BLaER1 (cell line): Measurements from ENCODE around the gene RRP7A.
"Not testable (repeated sequence)": the region's sequence is repeated elsewhere in the genome, so short reads cannot be mapped to it uniquely, and the experiment has no call there.

ENCODE experiments used
- H3K27ac ChIP-seq: shearing (Covaris generic); formaldehyde crosslinking; 2 replicates; pipeline ENCODE4 v1.8.1; 2022
- H3K27me3 ChIP-seq: shearing (Covaris generic); formaldehyde crosslinking; 2 replicates; pipeline ENCODE4 v1.8.1; 2022
- H3K36me3 ChIP-seq: shearing (Covaris generic); formaldehyde crosslinking; 2 replicates; pipeline ENCODE4 v1.8.1; 2022
- H3K4me1 ChIP-seq: shearing (Covaris generic); formaldehyde crosslinking; 2 replicates; pipeline ENCODE4 v1.8.1; 2022
- H3K4me2 ChIP-seq: shearing (Covaris generic); formaldehyde crosslinking; 2 replicates; pipeline ENCODE4 v1.8.1; 2022
- H3K4me3 ChIP-seq: shearing (Covaris generic); formaldehyde crosslinking; 2 replicates; pipeline ENCODE4 v1.8.1; 2022
- H3K9ac ChIP-seq: shearing (Covaris generic); formaldehyde crosslinking; 2 replicates; pipeline ENCODE4 v1.8.1; 2022
- H3K9me3 ChIP-seq: shearing (Covaris generic); formaldehyde crosslinking; 2 replicates; pipeline ENCODE4 v1.8.1; 2022
- H4K20me1 ChIP-seq: shearing (Covaris generic); formaldehyde crosslinking; 2 replicates; pipeline ENCODE4 v1.8.1; 2022
- Cebpa-rat ChIP-seq: shearing (Covaris generic); IDR thresholded peaks from 2 replicates; pipeline ENCODE4 v1.8.1; 2022

RRP7A gene

DNA sequence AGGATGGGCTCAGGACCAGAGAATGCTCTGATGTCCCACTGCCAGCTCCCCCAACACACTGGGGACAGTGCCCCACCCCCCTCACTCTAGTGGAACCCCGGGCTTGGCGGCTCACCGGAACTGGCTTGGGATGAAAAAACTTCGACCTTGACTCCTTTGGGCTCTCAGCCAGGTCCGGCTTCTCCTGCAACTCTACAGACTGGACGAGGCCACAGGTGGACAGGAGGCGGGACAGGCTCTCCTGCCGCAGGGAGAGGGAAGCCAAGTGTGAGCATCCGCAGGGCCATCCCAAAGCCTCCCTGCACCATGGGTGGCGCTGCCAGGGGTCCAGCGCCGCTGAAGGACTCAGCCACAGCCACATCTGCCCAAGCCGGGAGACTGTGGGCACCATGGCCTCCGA is 3.7 kb downstream of the RRP7A start:
- Histone ChIP-seq H3K4me3 (no peak overlapping the region), H3K36me3 (peaks cover 63% of the 10 kb centered on the region), H4K20me1 (peaks cover 60% of the 10 kb centered on the region), H3K27ac (no peak overlapping the region), H3K4me2 (no peak overlapping the region), H3K9ac (no peak overlapping the region), H3K27me3 (no peaks in the 10 kb centered on the region), H3K9me3 (no peaks in the 10 kb centered on the region), H3K4me1 (peaks cover 29% of the 10 kb centered on the region)
- TF ChIP-seq Cebpa-rat = no peak

- peaks cover 67% of the 10 kb centered on the region for H3K36me3 ChIP-seq
- peaks cover 23% of the 10 kb centered on the region for H3K4me1 ChIP-seq
- H3K4me3 ChIP-seq, H3K9me3 ChIP-seq, H3K9ac ChIP-seq, H3K4me2 ChIP-seq, H3K27me3 ChIP-seq, H3K27ac ChIP-seq: not testable (repeated sequence)
- H4K20me1 ChIP-seq = peaks cover 66% of the 10 kb centered on the region
Observed at GRCh38 chr22:42515304-42515703, 4.3 kb downstream of the RRP7A start.

DNA sequence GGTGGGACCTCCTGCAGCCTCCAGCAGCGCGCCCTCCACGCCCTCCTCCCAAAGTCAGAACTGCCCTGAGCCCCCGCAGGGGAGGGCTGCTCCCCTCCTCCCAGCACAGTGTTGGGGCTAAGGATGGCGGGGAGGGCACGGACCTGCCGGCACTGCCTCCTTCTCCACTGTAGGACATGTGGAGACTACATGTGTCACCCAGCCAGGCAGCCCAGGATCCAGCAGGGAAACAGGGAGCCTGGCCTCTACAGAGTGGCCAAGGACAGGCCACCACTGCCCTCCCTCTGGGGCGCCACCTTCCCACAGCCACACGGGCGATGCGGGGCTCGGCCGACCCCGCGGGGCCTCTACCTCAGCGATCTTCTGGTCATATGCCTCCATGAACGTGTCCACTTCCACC is 5.3 kb downstream of the RRP7A start:
- H3K27me3 ChIP-seq, H3K4me3 ChIP-seq, H3K27ac ChIP-seq, H3K4me2 ChIP-seq, H3K9ac ChIP-seq, H3K9me3 ChIP-seq: not testable (repeated sequence)
- peaks cover 18% of the 10 kb centered on the region for H3K4me1 ChIP-seq
- peaks cover 67% of the 10 kb centered on the region for H4K20me1 ChIP-seq
- H3K36me3 ChIP-seq = peaks cover 67% of the 10 kb centered on the region

DNA sequence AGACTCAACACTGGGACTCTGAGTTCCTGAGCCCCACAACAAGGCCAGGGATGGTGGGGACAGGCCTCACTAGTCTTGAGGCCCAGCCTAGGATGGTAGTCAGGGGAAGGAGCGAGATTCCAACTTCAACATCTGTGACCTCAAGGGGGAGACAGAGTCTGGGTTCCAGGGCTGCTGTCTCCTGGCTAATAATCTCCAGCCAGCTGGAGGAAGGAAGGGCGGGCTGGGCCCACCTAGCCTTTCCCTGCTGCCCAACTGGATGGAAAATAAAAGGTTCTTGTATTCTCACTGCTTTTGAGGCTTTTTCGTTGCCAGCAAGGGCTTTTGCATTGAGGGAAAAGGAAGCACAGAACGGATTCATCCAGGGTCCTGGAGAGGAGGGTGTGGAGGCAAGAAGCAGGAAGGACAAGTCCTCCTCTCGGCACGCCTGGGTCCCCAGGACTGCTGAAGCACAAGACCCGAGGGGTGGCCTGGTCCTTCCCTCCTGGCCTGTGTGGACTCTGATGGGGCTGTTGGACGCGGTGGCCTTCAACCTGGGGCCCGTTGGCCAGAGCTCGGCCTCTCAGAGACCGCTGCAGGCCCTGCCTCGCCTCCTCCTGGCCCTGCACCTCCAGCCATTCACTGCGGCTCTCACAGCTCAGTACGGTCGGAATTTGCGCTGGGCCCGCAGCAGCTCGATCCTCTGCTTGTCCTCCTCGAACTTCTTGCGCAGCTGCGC is 7.2 kb downstream of the RRP7A start:
- not testable (repeated sequence) for H3K4me2 ChIP-seq, H3K27me3 ChIP-seq, H3K9me3 ChIP-seq, H3K4me1 ChIP-seq, H3K4me3 ChIP-seq, H3K27ac ChIP-seq, H3K9ac ChIP-seq
- peaks cover 62% of the 10 kb centered on the region for H3K36me3 ChIP-seq
- H4K20me1 ChIP-seq = peaks cover 61% of the 10 kb centered on the region

- Histone ChIP-seq H3K4me3 (no peak overlapping the region), H3K27ac (no peak overlapping the region), H3K9ac (no peak overlapping the region), H3K4me1 (peaks cover 6% of the 10 kb centered on the region; the same call in 1 of the 2 replicates), H3K27me3 (no peaks in the 10 kb centered on the region), H3K4me2 (no peak overlapping the region), H3K36me3 (peaks cover 53% of the 10 kb centered on the region), H4K20me1 (peaks cover 52% of the 10 kb centered on the region), H3K9me3 (no peaks in the 10 kb centered on the region)
- no peak for TF ChIP-seq Cebpa-rat
Observed at GRCh38 chr22:42511401-42511891, 8.2 kb downstream of the RRP7A start.

GRCh38 chr22:42509548-42509947 is 10.0 kb downstream of the RRP7A start:
- TF ChIP-seq Cebpa-rat = no peak
- Histone ChIP-seq H3K36me3 (peaks cover 36% of the 10 kb centered on the region), H3K27me3 (no peaks in the 10 kb centered on the region), H3K4me2 (no peak overlapping the region), H4K20me1 (peaks cover 35% of the 10 kb centered on the region), H3K27ac (no peak overlapping the region), H3K4me3 (no peak overlapping the region), H3K9me3 (no peaks in the 10 kb centered on the region), H3K9ac (no peak overlapping the region), H3K4me1 (no peaks in the 10 kb centered on the region)

DNA sequence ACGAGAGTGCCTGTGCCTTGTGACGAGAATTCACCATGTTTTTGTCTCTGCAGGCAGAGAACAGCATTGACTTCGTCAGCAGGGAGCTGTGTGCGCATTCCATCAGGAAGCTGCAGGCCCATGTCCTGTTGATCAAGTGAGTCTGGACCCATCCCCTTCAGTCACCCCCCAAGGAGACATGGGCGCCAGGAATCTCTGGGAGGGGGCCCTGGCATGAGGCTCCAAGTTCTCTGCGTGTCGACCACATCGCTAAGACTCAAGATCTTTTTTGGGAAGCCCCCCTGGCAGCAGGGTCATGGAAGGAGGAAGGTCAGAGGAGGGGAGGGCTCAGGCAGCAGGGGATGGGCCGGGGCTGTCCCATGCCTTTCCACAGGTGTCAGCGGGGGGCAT is 10.6 kb downstream of the RRP7A start:
- H3K4me1 ChIP-seq, H3K4me3 ChIP-seq, H3K4me2 ChIP-seq, H3K27ac ChIP-seq, H3K9me3 ChIP-seq, H3K27me3 ChIP-seq, H3K9ac ChIP-seq: not testable (repeated sequence)
- H4K20me1 ChIP-seq = peaks cover 29% of the 10 kb centered on the region
- H3K36me3 ChIP-seq = peaks cover 30% of the 10 kb centered on the region

- not testable (repeated sequence) for H3K4me1 ChIP-seq, H3K4me2 ChIP-seq, H3K9me3 ChIP-seq, H3K27ac ChIP-seq, H3K9ac ChIP-seq, H3K27me3 ChIP-seq, H3K4me3 ChIP-seq
- peaks cover 25% of the 10 kb centered on the region for H4K20me1 ChIP-seq
- H3K36me3 ChIP-seq = peaks cover 25% of the 10 kb centered on the region
Observed at GRCh38 chr22:42508327-42508974, 11.1 kb downstream of the RRP7A start.

DNA sequence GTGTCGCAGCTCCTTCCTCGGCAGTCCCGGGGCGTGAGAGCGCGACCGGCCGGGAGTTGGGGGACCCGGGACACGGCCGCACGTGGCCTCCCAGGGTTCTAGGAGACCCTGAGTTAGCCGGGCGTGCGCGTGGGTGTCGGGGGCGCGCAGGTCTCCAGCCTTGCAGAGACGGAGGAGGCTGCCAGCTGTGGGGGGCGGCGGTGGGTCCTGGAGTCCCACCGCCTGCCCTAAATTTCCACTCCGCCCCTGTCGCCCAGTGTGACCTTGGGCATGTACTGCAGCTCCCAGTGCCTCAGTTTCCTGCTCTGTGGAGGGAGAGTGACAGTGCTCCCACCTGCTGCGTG is 18.8 kb downstream of the RRP7A start:
- Histone ChIP-seq H3K36me3 (no peaks in the 10 kb centered on the region), H3K4me3 (peak overlapping the region; percentile 65), H3K9ac (peak overlapping the region; percentile 51; the same call in 1 of the 2 replicates), H3K4me2 (peak overlapping the region; percentile 92), H3K27me3 (no peaks in the 10 kb centered on the region), H3K9me3 (no peaks in the 10 kb centered on the region), H4K20me1 (no peaks in the 10 kb centered on the region), H3K4me1 (peaks cover 24% of the 10 kb centered on the region), H3K27ac (peak overlapping the region; percentile 44; the same call in 1 of the 2 replicates)
- TF ChIP-seq Cebpa-rat = no peak

DNA sequence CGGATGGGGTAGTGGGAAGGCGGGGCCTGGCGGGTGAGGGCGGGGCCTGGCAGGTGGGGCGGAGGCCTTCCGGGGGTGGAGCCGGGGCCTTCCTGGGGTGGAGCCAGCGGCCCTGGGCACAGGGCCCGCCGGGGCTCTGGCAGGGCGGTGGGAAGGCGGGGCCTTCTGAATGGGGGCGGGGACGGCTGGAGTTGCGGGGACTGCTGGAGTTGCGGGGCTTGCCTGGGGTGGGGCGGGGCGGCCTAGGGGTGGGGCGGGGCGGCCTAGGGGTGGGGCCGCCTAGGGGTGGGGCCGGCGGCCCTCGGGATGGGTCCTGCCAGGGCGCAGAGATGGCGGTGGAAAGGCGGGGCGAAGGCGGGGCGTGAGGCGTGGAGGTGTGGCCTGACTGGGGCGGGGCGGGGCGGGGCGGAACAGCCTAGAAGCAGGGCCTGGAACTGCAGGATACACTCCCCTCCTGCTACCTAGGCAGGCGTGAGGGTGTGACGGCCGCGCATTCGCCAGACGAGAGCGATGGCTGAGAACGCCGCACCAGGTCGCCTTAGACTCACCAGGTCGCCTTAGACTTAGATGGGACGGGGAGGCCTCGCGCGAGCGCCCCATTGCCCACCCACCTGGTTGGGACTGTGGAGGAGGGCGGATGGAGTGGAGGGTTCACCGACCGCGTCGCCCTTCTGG is 19.3 kb downstream of the RRP7A start:
- no peak for TF ChIP-seq Cebpa-rat
- H3K4me3 ChIP-seq = peak overlapping the region; percentile 65
- H3K36me3 ChIP-seq = no peaks in the 10 kb centered on the region
- peak overlapping the region; percentile 44; the same call in 1 of the 2 replicates for H3K27ac ChIP-seq
- H3K27me3 ChIP-seq = no peaks in the 10 kb centered on the region
- H3K4me1 ChIP-seq = peaks cover 28% of the 10 kb centered on the region
- H3K9ac ChIP-seq = peak overlapping the region; percentile 51; the same call in 1 of the 2 replicates
- peak overlapping the region; percentile 92 for H3K4me2 ChIP-seq
- H4K20me1 ChIP-seq = no peaks in the 10 kb centered on the region
- no peaks in the 10 kb centered on the region for H3K9me3 ChIP-seq

GRCh38 chr22:42499773-42500160 is 19.8 kb downstream of the RRP7A start:
- not testable (repeated sequence) for H3K27me3 ChIP-seq, H4K20me1 ChIP-seq, H3K36me3 ChIP-seq, H3K9me3 ChIP-seq, H3K27ac ChIP-seq, H3K9ac ChIP-seq
- Histone ChIP-seq H3K4me2 (peak overlapping the region; percentile 12; the same call in 1 of the 2 replicates), H3K4me1 (peaks cover 28% of the 10 kb centered on the region), H3K4me3 (peak overlapping the region; percentile 22; the same call in 1 of the 2 replicates)

GRCh38 chr22:42495533-42496141 is 24.0 kb downstream of the RRP7A start:
- peaks cover 22% of the 10 kb centered on the region for H3K4me1 ChIP-seq
- not testable (repeated sequence) for H3K36me3 ChIP-seq, H3K27ac ChIP-seq, H3K9ac ChIP-seq, H3K9me3 ChIP-seq, H4K20me1 ChIP-seq, H3K4me3 ChIP-seq, H3K27me3 ChIP-seq, H3K4me2 ChIP-seq
